ENCODE results near the gene TMPRSS7. TPM values are rescaled to one million over a fixed set of nuclear protein-coding genes. Genes with fewer than 3 reads are reported as not detected.

TMPRSS7 gene
- total RNA-seq, 2 donors from 2014 or later, result not detected

DNA sequence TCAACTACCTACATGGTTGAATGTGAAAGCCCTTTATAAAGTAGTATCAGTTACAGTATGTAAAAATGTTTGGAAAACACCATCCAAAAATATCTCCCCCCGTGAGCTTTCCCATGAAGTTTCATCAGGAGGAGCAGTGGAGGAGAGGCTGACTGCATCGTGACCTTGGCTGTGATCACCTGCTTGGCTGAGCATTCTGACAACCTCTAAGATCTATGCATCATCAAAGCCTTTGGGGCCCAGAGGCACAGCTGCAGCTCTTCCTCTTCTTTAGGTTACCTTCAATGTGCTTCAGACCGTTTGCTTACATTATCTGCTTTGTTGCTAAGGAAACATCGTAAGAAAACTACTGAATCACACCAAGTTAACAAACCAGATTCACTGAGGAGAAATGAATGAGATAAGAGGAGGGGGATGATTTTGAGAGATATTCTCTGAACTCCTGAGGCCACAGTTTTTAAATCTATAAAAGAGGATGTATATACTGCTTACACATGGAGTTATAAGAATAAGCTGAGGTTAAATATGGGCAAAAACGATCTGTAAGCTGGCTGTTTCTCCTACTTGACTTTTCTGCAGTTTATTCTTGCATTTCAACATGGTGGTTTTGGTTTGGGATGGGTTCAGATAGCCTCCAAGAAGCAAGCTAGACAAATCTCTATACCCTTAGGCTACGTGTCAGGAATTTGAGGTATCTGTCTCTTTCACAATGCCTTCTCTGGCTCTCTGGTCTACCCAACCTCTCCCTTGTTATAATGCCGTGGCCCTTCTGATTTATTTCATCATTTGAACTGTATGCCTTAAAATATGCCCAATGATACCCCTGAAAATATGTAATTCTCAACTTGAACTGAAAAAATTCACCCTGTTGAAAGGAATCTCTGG is 94.5 kb downstream of the TMPRSS7 start:
- Mint-ChIP-seq H3K4me3 (no peak overlapping the region), H3K27ac (no peak overlapping the region), H3K4me1 (peaks cover 40% of the 10 kb centered on the region), H3K27me3 (ENCODE audit: insufficient read depth) (no peaks in the 10 kb centered on the region), H3K9me3 (no peaks in the 10 kb centered on the region), H3K36me3 (ENCODE audit: low read depth) (no peaks in the 10 kb centered on the region)
- DNase-seq, result no peak
- WGBS, 2 experiments (ENCODE audit: insufficient coverage in 1 of 2, insufficient read length in 1 of 2), result 86 to 90% methylated on average over 2 to 7 of the region's 7 CpGs
- TF ChIP-seq, protein P1, sequence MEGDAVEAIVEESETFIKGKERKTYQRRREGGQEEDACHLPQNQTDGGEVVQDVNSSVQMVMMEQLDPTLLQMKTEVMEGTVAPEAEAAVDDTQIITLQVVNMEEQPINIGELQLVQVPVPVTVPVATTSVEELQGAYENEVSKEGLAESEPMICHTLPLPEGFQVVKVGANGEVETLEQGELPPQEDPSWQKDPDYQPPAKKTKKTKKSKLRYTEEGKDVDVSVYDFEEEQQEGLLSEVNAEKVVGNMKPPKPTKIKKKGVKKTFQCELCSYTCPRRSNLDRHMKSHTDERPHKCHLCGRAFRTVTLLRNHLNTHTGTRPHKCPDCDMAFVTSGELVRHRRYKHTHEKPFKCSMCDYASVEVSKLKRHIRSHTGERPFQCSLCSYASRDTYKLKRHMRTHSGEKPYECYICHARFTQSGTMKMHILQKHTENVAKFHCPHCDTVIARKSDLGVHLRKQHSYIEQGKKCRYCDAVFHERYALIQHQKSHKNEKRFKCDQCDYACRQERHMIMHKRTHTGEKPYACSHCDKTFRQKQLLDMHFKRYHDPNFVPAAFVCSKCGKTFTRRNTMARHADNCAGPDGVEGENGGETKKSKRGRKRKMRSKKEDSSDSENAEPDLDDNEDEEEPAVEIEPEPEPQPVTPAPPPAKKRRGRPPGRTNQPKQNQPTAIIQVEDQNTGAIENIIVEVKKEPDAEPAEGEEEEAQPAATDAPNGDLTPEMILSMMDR (conservative IDR thresholded peaks at IDR 0.05), result no peak
- Histone ChIP-seq H3K36me3 (ENCODE audit: control insufficient read depth, insufficient read depth, low read length) (no peaks in the 10 kb centered on the region), H3K4me3 (ENCODE audit: low read length) (no peak overlapping the region), H3K4me1 (ENCODE audit: control insufficient read depth, insufficient read depth, low read length) (peaks cover 8% of the 10 kb centered on the region), H3K9me3 (ENCODE audit: control insufficient read depth, low read length) (no peaks in the 10 kb centered on the region), H3K27ac (ENCODE audit: low read depth, low read length) (no peak overlapping the region), H3K27me3 (ENCODE audit: control insufficient read depth, insufficient read depth, low read length, poor library complexity, severe bottlenecking) (no peaks in the 10 kb centered on the region), H3K9ac (ENCODE audit: extremely low read depth, low read length, poor library complexity, severe bottlenecking) (no peak overlapping the region)

DNA sequence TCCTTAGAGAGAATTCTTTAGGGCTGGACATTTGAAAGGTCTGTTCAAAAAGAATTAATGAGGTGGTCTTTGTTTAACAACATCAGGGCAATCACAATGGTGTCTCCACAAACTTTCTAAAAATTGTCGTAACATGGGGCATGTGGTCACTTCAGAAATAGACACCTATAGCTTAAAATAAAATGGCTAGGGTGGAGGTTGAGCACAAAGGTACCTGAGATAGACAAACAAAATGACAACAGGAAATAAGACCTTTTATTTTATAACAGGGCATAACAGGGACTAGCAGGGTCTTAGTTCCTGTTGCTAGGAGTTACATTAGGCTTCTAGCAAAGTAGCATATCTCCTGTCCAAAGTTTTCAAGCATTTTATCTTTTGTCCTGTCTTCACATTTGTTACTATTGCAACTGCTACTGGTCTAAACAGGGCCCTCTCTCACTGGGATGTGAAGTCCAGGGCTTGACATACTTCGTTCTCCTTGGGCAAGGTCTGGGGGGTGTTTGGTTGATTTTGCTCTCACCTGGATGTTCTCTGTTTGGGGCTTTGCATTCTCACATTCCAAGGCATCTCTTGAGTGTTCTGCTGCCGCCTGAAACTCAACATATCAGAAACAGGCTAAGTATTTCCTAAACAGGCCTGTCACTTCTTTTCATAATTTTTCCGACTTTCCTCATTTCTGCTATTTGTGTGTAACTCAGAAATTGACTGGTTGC is 95.5 kb downstream of the TMPRSS7 start:
- H3K27me3 Mint-ChIP-seq (ENCODE audit: insufficient read depth), result no peaks in the 10 kb centered on the region
- TF ChIP-seq, protein P1 (conservative IDR thresholded peaks at IDR 0.05), result no peak
- H3K27ac Mint-ChIP-seq, result no peak overlapping the region
- H3K27ac ChIP-seq (ENCODE audit: low read depth, low read length), result no peak overlapping the region
- H3K4me3 ChIP-seq (ENCODE audit: low read length), result no peak overlapping the region
- no peak overlapping the region for H3K4me3 Mint-ChIP-seq
- no peak overlapping the region for H3K9ac ChIP-seq (ENCODE audit: extremely low read depth, low read length, poor library complexity, severe bottlenecking)
- no peaks in the 10 kb centered on the region for H3K27me3 ChIP-seq (ENCODE audit: control insufficient read depth, insufficient read depth, low read length, poor library complexity, severe bottlenecking)
- no peaks in the 10 kb centered on the region for H3K9me3 ChIP-seq (ENCODE audit: control insufficient read depth, low read length)
- DNase-seq, result no peak
- H3K36me3 Mint-ChIP-seq (ENCODE audit: low read depth), result no peaks in the 10 kb centered on the region
- peaks cover 40% of the 10 kb centered on the region for H3K4me1 Mint-ChIP-seq
- H3K36me3 ChIP-seq (ENCODE audit: control insufficient read depth, insufficient read depth, low read length), result no peaks in the 10 kb centered on the region
- whole genome bisulfite sequencing, 2 experiments (ENCODE audit: insufficient coverage in 1 of 2, insufficient read length in 1 of 2), result 85 to 93% methylated on average over 3 to 4 of the region's 4 CpGs
- no peaks in the 10 kb centered on the region for H3K9me3 Mint-ChIP-seq
- H3K4me1 ChIP-seq (ENCODE audit: control insufficient read depth, insufficient read depth, low read length), result peaks cover 8% of the 10 kb centered on the region

DNA sequence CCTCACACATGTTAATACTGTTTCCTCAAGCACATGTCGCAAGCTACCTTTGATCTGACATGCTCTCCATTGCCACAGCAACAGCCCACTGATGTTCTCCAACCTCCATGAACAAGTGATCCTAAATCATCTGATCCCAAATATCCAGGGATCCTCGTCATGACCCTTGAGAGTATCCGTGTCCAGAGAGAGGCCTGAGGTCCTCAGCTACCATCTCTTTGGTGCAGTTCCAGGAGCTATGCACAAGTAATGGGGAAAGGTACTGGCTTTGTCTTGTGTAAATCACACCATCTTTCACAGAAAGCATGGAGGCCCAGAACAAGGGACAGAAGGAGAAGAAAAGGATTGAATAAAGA is 96.1 kb downstream of the TMPRSS7 start:
- Histone ChIP-seq H3K4me3 (ENCODE audit: low read length) (no peak overlapping the region), H3K27me3 (ENCODE audit: control insufficient read depth, insufficient read depth, low read length, poor library complexity, severe bottlenecking) (no peaks in the 10 kb centered on the region), H3K4me1 (ENCODE audit: control insufficient read depth, insufficient read depth, low read length) (peaks cover 9% of the 10 kb centered on the region), H3K9ac (ENCODE audit: extremely low read depth, low read length, poor library complexity, severe bottlenecking) (no peak overlapping the region), H3K27ac (ENCODE audit: low read depth, low read length) (no peak overlapping the region), H3K9me3 (ENCODE audit: control insufficient read depth, low read length) (no peaks in the 10 kb centered on the region), H3K36me3 (ENCODE audit: control insufficient read depth, insufficient read depth, low read length) (no peaks in the 10 kb centered on the region)
- Mint-ChIP-seq H3K4me3 (no peak overlapping the region), H3K4me1 (peaks cover 39% of the 10 kb centered on the region), H3K27ac (no peak overlapping the region), H3K27me3 (ENCODE audit: insufficient read depth) (no peaks in the 10 kb centered on the region), H3K36me3 (ENCODE audit: low read depth) (no peaks in the 10 kb centered on the region), H3K9me3 (no peaks in the 10 kb centered on the region)
- 95 to 100% methylated on average over 2 to 3 of the region's 3 CpGs for WGBS, 2 experiments (ENCODE audit: insufficient coverage in 1 of 2, insufficient read length in 1 of 2)
- TF ChIP-seq, protein P1 (conservative IDR thresholded peaks at IDR 0.05), result no peak
- no peak for DNase-seq

Small RNA genes lying within 50 kb of the gene (microRNA-seq; reads per million reads assigned to microRNA genes)
- gene MIR567 (ENCODE audit: borderline microRNAs expressed), result not detected

Other genes starting within 250 kb of the TMPRSS7 start
- gene PHLDB2, start 175.5 kb upstream of the TMPRSS7 start, total RNA-seq, result 10 to 100 TPM; 59.5 to 67.4 TPM
- gene ABHD10, start 55.7 kb upstream of the TMPRSS7 start, total RNA-seq, result 10 to 100 TPM; 27.9 to 38.1 TPM
- gene TAGLN3, start 35.8 kb upstream of the TMPRSS7 start, total RNA-seq, result 1 to 10 TPM; 1.4 to 3.7 TPM
- gene C3orf52, start 51.7 kb downstream of the TMPRSS7 start, total RNA-seq, result 1 to 10 TPM; 5.2 to 6.7 TPM
- gene GCSAM, start 98.5 kb downstream of the TMPRSS7 start, total RNA-seq, result not detected

Data from endodermal cell (in vitro differentiated cells).